ENCODE results near the gene ZNF79. TPM values are rescaled to one million over a fixed set of nuclear protein-coding genes. Genes with fewer than 3 reads are reported as not detected.

ZNF79 gene
- total and polyA plus RNA-seq, 2 experiments from 2014 or later = 2.2 to 6.3 TPM

- no peak for TF ChIP-seq CTCF (conservative IDR thresholded peaks at IDR 0.05; ENCODE audit: low read depth in 2 of 2)
- TF ChIP-seq, protein P1, sequence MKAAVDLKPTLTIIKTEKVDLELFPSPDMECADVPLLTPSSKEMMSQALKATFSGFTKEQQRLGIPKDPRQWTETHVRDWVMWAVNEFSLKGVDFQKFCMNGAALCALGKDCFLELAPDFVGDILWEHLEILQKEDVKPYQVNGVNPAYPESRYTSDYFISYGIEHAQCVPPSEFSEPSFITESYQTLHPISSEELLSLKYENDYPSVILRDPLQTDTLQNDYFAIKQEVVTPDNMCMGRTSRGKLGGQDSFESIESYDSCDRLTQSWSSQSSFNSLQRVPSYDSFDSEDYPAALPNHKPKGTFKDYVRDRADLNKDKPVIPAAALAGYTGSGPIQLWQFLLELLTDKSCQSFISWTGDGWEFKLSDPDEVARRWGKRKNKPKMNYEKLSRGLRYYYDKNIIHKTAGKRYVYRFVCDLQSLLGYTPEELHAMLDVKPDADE (IDR thresholded peaks at IDR 0.05) = no peak
- no peak for TF ChIP-seq STAT1 (IDR thresholded peaks at IDR 0.05; ENCODE audit: unreplicated experiment)
- no peak for TF ChIP-seq ZNF114 (CRISPR knock-in tag; IDR thresholded peaks at IDR 0.05)
- TF ChIP-seq JUNB (IDR thresholded peaks at IDR 0.05; ENCODE audit: unreplicated experiment) = no peak
- no peak for TF ChIP-seq EZH2phosphoT487 (IDR thresholded peaks at IDR 0.05; ENCODE audit: unreplicated experiment)
These were observed 20.2 kb downstream of the ZNF79 start (continued) for GRCh38 chr9:127444283-127444920.

- Mint-ChIP-seq H3K27me3 (ENCODE audit: insufficient read depth, low read depth, poor library complexity) (peaks cover 39% of the 10 kb centered on the region), H3K27ac (no peak overlapping the region), H3K9me3 (peaks cover 18% of the 10 kb centered on the region), H3K4me3 (no peak overlapping the region), H3K4me1 (peaks cover 16% of the 10 kb centered on the region), H3K36me3 (ENCODE audit: low read depth) (peaks cover 97% of the 10 kb centered on the region)
- Histone ChIP-seq H3K36me3 (ENCODE audit: insufficient read depth) (peaks cover 72% of the 10 kb centered on the region), H3F3A (replicated peaks; ENCODE audit: low read depth) (peaks cover 62% of the 10 kb centered on the region), H2AFZ (no peak overlapping the region), H3K79me2 (replicated peaks; ENCODE audit: insufficient read depth) (peaks cover 26% of the 10 kb centered on the region), H3K27me3 (ENCODE audit: insufficient read depth) (no peaks in the 10 kb centered on the region), H3K27ac (ENCODE audit: low read depth) (peak overlapping the region; percentile 70), H3K4me2 (no peak overlapping the region), H3K4me1 (ENCODE audit: insufficient read depth) (peaks cover 17% of the 10 kb centered on the region), H3K9me2 (ENCODE audit: insufficient read depth) (no peaks in the 10 kb centered on the region), H3K4me3 (no peak overlapping the region), H4K20me1 (replicated peaks; ENCODE audit: insufficient read depth) (peaks cover 33% of the 10 kb centered on the region)
- peak; percentile 17 for DNase-seq (ENCODE audit: low spot score)
- peak; percentile 14 for ATAC-seq
- TF ChIP-seq NANOG (IDR thresholded peaks at IDR 0.05; ENCODE audit: borderline replicate concordance) (no peak), ZNF331 (CRISPR knock-in tag; IDR thresholded peaks at IDR 0.05; ENCODE audit: low read depth) (no peak), STAT1 (IDR thresholded peaks at IDR 0.05; ENCODE audit: unreplicated experiment) (no peak), POLR2AphosphoS5 (IDR thresholded peaks at IDR 0.05; ENCODE audit: low read depth) (no peak), JUNB (IDR thresholded peaks at IDR 0.05; ENCODE audit: unreplicated experiment) (no peak), EZH2phosphoT487 (IDR thresholded peaks at IDR 0.05; ENCODE audit: unreplicated experiment) (no peak), ZNF114 (CRISPR knock-in tag; IDR thresholded peaks at IDR 0.05) (no peak), CREB1 (CRISPR knock-in tag; IDR thresholded peaks at IDR 0.05; ENCODE audit: low read depth) (no peak), REST (IDR thresholded peaks at IDR 0.05; ENCODE audit: unreplicated experiment) (no peak)
- TF ChIP-seq, protein P1 (IDR thresholded peaks at IDR 0.05) = no peak
These were observed 21.0 kb downstream of the ZNF79 start for GRCh38 chr9:127444921-127445850.

Measured in GM23338 (cell line).